IPS-18a (cell line): Measurements from ENCODE around the gene FAM111A.
"Not testable (repeated sequence)": the region's sequence is repeated elsewhere in the genome, so short reads cannot be mapped to it uniquely, and the experiment has no call there.

ENCODE experiments used
- H3K27ac ChIP-seq: one replicate; pipeline ENCODE4 v1.5.1; 2013; ENCODE audit warnings: low read length
- H3K27me3 ChIP-seq: one replicate; pipeline ENCODE4 v1.6.1; 2013; ENCODE audit warnings: mild to moderate bottlenecking, low read length; ENCODE audit not compliant: control insufficient read depth, insufficient read depth
- H3K36me3 ChIP-seq: one replicate; pipeline ENCODE4 v1.6.1; 2013; ENCODE audit warnings: low read depth, low read length; ENCODE audit not compliant: control insufficient read depth
- H3K4me1 ChIP-seq: one replicate; pipeline ENCODE4 v1.6.1; 2013; ENCODE audit warnings: low read depth, low read length; ENCODE audit not compliant: control insufficient read depth
- H3K4me3 ChIP-seq: one replicate; pipeline ENCODE4 v1.5.1; 2013; ENCODE audit warnings: low read length
- H3K9ac ChIP-seq: one replicate; pipeline ENCODE4 v1.6.1; 2013; ENCODE audit warnings: mild to moderate bottlenecking, low read length, moderate library complexity
- H3K9me3 ChIP-seq: one replicate; pipeline ENCODE4 v1.6.1; 2013; ENCODE audit warnings: low read depth, low read length; ENCODE audit not compliant: control insufficient read depth

The FAM111A gene

DNA sequence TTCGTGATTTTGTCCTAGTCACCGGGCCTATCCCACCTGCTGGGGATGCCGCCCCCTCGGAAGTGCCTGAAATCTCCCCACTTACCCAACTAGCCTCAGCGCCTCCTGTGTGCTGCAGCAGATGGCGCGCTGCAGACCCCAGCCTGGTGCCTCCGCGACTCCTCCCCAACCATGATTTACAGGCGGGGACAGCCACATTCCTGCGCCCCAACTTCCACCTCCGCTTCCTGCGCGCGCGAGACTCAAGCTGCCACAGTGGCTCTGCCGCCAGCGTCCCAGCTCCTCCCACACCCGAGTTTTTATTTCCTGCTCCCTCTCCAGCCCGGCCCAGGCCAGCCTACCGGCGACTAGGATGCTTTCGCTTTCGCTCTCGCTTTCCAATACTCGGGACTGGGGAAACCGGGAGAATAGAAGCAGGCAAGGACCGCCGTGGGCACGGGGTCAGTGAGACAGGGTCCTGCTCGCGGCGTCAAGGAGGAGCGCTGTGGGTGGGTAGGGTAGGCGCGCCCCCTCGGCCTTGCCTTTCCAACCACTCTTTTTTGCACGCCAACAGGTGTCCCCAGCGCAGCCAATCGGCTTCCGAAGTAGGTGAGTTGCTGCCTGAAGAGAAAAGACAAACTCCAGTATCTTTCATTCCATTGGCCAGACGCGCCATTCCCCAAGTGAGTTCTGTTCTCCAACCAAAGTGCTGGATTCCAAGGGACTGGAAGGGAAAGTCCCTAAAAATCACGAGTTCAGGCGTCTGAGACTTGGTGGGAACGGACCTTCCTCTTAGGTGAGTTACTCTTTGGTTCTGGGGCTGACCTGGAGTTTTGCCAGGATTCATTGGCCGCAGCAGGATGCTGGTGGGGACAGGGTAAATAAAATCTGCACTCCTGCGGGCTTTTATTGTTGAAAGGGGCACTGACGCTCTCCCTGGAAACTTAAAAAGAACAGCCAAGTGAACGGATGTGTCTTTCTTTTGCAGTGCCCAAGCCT lies at the start of gene FAM111A:
TSS of gene FAM111A (plus strand) at position 327 of the 978 bp plus-strand sequence. CDS start 6,017 bp downstream, outside the sequence.
- Histone ChIP-seq H3K9me3 (no peaks in the 10 kb centered on the region), H3K4me1 (peaks cover 19% of the 10 kb centered on the region), H3K4me3 (peak within 1 kb of the TSS; percentile 83), H3K9ac (peak within 1 kb of the TSS; percentile 59), H3K27me3 (peaks cover 9% of the 10 kb centered on the region), H3K36me3 (no peaks in the 10 kb centered on the region), H3K27ac (peak within 1 kb of the TSS; percentile 41)

- H3K27ac ChIP-seq, H3K27me3 ChIP-seq, H3K9me3 ChIP-seq, H3K36me3 ChIP-seq, H3K9ac ChIP-seq: not testable (repeated sequence)
- H3K4me1 ChIP-seq: peaks cover 45% of the 10 kb centered on the region
- H3K4me3 ChIP-seq: peak overlapping the region; percentile 21
Observed at GRCh38 chr11:59093576-59093975, 49.1 kb upstream of the FAM111A start.

- H3K4me3 ChIP-seq: peak overlapping the region; percentile 37
- peaks cover 46% of the 10 kb centered on the region for H3K4me1 ChIP-seq
- peak overlapping the region; percentile 39 for H3K9ac ChIP-seq
- not testable (repeated sequence) for H3K9me3 ChIP-seq, H3K36me3 ChIP-seq, H3K27ac ChIP-seq, H3K27me3 ChIP-seq
Observed at GRCh38 chr11:59095225-59095624, 47.4 kb upstream of the FAM111A start.

DNA sequence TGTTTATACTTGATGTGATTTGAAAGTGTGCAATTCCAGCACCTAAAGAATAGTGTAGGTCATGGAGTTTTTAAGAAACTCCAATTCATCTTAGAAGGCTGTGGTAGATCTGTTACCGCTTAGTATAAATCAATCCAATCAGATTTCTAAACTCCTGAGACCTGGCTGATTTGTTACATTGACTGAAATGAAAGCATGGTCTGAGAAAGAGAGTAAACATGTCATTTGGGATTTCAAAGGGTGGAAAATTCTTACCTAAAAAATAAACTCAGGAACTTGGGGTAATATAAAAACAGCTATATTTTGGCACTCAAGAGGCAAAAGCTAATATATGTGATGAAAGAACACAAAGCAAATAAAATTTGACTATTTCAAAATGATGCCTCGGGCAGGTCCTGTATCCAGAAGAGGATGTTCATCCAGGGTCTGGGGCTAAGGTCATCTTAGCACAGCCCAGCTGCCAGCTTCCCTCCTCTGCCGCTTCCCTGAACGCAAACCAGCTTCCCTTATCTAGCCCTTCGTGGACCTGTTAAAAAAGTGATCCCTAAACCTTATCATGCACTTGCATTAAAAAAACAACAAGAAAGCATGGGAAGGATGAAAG lies 46.6 kb upstream of the FAM111A start:
- H3K36me3 ChIP-seq, H3K4me3 ChIP-seq, H3K9ac ChIP-seq, H3K9me3 ChIP-seq, H3K27me3 ChIP-seq, H3K27ac ChIP-seq: not testable (repeated sequence)
- H3K4me1 ChIP-seq: peaks cover 46% of the 10 kb centered on the region

DNA sequence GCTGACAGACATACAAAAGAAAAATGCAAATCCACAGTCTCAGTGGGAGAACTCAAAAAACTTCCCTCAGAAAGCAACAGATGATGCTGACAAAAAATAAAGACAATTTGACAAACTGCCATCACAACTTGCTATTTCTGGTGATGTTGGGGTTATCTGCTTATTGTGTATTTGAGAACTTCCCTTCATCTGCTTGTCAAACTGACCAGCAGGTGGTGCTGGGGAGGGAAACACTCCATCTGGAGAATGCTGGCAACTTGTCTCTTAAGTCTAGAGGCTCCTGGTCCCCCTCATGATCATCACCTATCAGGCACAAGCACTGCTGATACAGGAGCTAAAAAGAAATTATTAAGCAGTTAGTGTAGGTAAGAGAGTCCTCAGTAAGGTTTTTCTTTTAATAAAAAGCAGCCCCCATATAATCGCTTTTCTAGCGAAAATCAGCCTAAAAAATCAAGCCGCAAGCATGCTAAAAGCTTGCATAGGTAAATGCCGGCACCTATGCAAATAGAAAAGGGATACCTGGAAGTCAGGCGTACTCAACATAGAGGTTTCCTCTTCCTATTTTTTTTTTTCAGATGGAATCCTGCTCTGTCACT lies 45.4 kb upstream of the FAM111A start:
- Histone ChIP-seq H3K4me3 (no peak overlapping the region), H3K9me3 (no peaks in the 10 kb centered on the region), H3K36me3 (no peaks in the 10 kb centered on the region), H3K9ac (no peak overlapping the region), H3K27ac (no peak overlapping the region), H3K27me3 (no peaks in the 10 kb centered on the region), H3K4me1 (peaks cover 46% of the 10 kb centered on the region)

- not testable (repeated sequence) for H3K27ac ChIP-seq, H3K9me3 ChIP-seq, H3K36me3 ChIP-seq, H3K4me3 ChIP-seq, H3K9ac ChIP-seq, H3K27me3 ChIP-seq
- H3K4me1 ChIP-seq: peaks cover 39% of the 10 kb centered on the region
Observed at GRCh38 chr11:59097938-59098337, 44.7 kb upstream of the FAM111A start.

GRCh38 chr11:59102259-59102765 lies 40.3 kb upstream of the FAM111A start:
- H3K27me3 ChIP-seq: peaks cover 8% of the 10 kb centered on the region
- peaks cover 16% of the 10 kb centered on the region for H3K4me1 ChIP-seq
- no peak overlapping the region for H3K27ac ChIP-seq
- no peaks in the 10 kb centered on the region for H3K9me3 ChIP-seq
- no peaks in the 10 kb centered on the region for H3K36me3 ChIP-seq
- H3K9ac ChIP-seq: no peak overlapping the region
- H3K4me3 ChIP-seq: peak overlapping the region; percentile 40

DNA sequence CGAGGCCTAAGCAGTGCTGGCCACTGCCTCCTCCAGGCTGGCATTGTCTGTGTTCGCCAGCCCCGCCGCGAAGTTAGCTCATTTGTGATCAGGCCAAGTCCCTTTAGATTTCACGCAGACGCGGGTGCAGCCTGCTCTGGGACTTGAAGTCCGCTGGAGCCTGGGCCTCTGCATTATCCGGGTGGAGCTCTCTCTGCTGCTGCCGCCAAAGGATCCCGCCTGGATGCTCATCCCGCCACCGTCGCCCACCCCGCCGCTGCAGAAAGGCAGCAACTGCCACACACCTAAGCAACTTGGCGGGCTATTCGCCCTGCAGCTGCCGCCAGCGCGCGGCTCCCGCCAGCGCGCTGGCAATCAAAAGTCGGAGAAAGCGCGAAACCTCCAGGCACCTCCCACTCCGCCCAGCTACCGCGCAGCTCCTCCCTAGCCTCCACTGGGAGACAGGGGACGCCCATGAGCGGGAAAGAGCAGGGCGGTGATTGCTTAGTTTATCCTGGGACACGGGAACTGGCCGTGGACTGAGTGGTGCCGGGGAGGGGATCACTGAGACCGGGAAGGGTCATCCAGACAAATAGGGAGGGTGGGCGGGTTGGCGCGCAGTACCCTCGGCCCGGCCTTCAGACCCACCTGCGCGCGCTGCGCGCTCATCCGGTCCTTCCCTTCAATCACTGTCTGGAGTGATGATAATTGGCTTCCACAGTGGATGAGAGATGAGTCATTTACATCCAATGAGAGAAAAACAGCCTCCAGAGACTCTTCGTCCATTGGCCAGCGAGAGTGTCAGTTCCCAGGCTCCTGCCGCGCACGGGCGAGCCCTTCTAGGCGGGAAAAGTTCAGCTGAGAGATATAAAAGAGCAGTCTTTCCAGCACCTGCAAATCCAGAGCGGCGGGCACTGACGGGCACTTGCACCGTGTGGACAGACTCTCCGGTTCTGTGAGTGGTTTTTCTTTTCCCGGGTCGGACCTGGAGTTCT lies 36.0 kb upstream of the FAM111A start, which contains the start of gene FAM111B:
TSS of gene FAM111B (plus strand) at position 875 of the 974 bp plus-strand sequence. CDS start 2,389 bp downstream, outside the sequence.
- peaks cover 17% of the 10 kb centered on the region for H3K4me1 ChIP-seq
- H3K4me3 ChIP-seq: peak within 1 kb of the TSS; percentile 81
- no peak within 1 kb of the TSS for H3K27ac ChIP-seq
- H3K9ac ChIP-seq: peak within 1 kb of the TSS; percentile 74
- H3K36me3 ChIP-seq: peaks cover 24% of the 10 kb centered on the region
- no peaks in the 10 kb centered on the region for H3K9me3 ChIP-seq
- peaks cover 19% of the 10 kb centered on the region for H3K27me3 ChIP-seq

GRCh38 chr11:59107721-59108120 lies 34.9 kb upstream of the FAM111A start:
- peak overlapping the region; percentile 74 for H3K9ac ChIP-seq
- peaks cover 19% of the 10 kb centered on the region for H3K27me3 ChIP-seq
- peak overlapping the region; percentile 81 for H3K4me3 ChIP-seq
- H3K4me1 ChIP-seq: peaks cover 17% of the 10 kb centered on the region
- H3K27ac ChIP-seq, H3K9me3 ChIP-seq: not testable (repeated sequence)
- peaks cover 32% of the 10 kb centered on the region for H3K36me3 ChIP-seq

DNA sequence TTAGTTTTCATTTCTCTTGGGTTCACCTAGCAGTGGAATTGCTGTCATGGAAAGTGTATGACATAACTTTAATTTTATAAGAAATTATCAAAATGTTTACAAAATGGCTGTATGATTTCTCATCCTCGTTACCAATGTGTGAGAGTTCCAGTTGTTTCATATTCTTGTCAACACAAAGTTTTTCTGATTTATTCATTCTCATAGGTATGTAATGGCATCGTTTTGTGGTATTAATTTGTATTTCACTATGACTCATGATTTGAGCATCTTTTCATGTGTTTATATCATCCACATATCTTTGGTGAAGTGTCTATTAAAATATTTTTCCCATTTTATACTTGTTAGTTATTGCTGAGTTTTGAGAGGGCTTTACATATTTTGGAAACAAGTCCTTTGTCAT lies 30.2 kb upstream of the FAM111A start:
- Histone ChIP-seq H3K27me3 (peaks cover 9% of the 10 kb centered on the region), H3K4me1 (peaks cover 10% of the 10 kb centered on the region), H3K9ac (no peak overlapping the region), H3K27ac (no peak overlapping the region), H3K36me3 (peaks cover 42% of the 10 kb centered on the region), H3K4me3 (no peak overlapping the region), H3K9me3 (no peaks in the 10 kb centered on the region)
